B cell (primary cell): ENCODE data around the gene TNFAIP8L3.
"Not testable (repeated sequence)": the region's sequence is repeated elsewhere in the genome, so short reads cannot be mapped to it uniquely, and the experiment has no call there.

Experiments
- CTCF ChIP-seq: fragments of 200-600 bp; IDR thresholded peaks from one replicate; pipeline ENCODE4 v1.8.0; 2022; ENCODE audit warnings: antibody characterized with exemption, mild to moderate bottlenecking
- EZH2 ChIP-seq: IDR thresholded peaks from 2 replicates; pipeline ENCODE4 v1.6.1; 2012; ENCODE audit warnings: borderline replicate concordance, low read depth, mild to moderate bottlenecking, moderate library complexity, low read length; ENCODE audit not compliant: insufficient read depth, poor library complexity, severe bottlenecking

- TF ChIP-seq CTCF, EZH2: not testable (repeated sequence)
These were observed 57.2 kb downstream of the TNFAIP8L3 start for GRCh38 chr15:51037474-51037873.
